Endothelial cell of umbilical vein (primary cell): ENCODE measurements around the gene RIPPLY1. TPM values are rescaled to one million over a fixed set of nuclear protein-coding genes. Genes with fewer than 3 reads are reported as not detected.

ENCODE experiments used
- BruUV-seq: library from RNA; stranded (reverse); fragments of 400-500 nt; replicated peaks from 2 replicates; lab custom pipeline; 2021; lab: Mats Ljungman, UMichigan
- CTCF ChIA-PET: fragments of 300-600, 350-600 bp; sonication (Branson Sonifier 250); formaldehyde crosslinking; loops from one replicate; lab custom pipeline; 2021; ENCODE audit warnings: antibody characterized with exemption, inconsistent platforms; lab: Charles Lee
- POLR2A ChIA-PET: fragments of 300-600, 350-600 bp; sonication (Branson Sonifier 250); formaldehyde crosslinking; loops from one replicate; lab custom pipeline; 2021; ENCODE audit warnings: antibody characterized with exemption, inconsistent platforms; lab: Charles Lee
- DNase-seq: peaks from one replicate; pipeline ENCODE4 v3.0.0-alpha.2; 2011; ENCODE audit warnings: low read depth, low spot score
- FAIRE-seq: peaks from 2 replicates; lab custom pipeline; 2011; peaks lifted over from hg19 to GRCh38; lab: Jason Lieb, UNC
- H2AFZ ChIP-seq: 2 replicates; pipeline ENCODE4 v1.6.0; 2012; ENCODE audit warnings: low read depth, low read length, control low read depth, inconsistent platforms
- H3K27ac ChIP-seq: 2 replicates; pipeline ENCODE4 v1.5.1; 2011; ENCODE audit warnings: low read depth, mild to moderate bottlenecking, control low read depth, low read length, moderate library complexity; ENCODE audit not compliant: insufficient read depth
- H3K27me3 ChIP-seq, 2 experiments: 2 replicates each; pipeline versions ENCODE4 v1.6.0 to v1.6.1; 2011; ENCODE audit warnings: low read length in 2 of 2, mixed read lengths in 1 of 2; ENCODE audit not compliant: control insufficient read depth in 2 of 2, insufficient read depth in 2 of 2
- H3K36me3 ChIP-seq, 2 experiments: 2 replicates in 1 of 2; 3 replicates in 1 of 2; pipeline ENCODE4 v1.5.1; 2011; ENCODE audit warnings: low read length in 2 of 2, mild to moderate bottlenecking in 1 of 2, moderate library complexity in 1 of 2; ENCODE audit not compliant: control insufficient read depth in 2 of 2, insufficient read depth in 2 of 2; ENCODE audit errors: extremely low read depth in 1 of 2
- H3K4me1 ChIP-seq: 3 replicates; pipeline ENCODE4 v1.5.1; 2011; ENCODE audit warnings: mild to moderate bottlenecking, low read length; ENCODE audit not compliant: control insufficient read depth, insufficient read depth; ENCODE audit errors: extremely low read depth
- H3K4me2 ChIP-seq: 2 replicates; pipeline ENCODE4 v1.6.1; 2011; ENCODE audit warnings: low read length, control low read depth, mixed read lengths; ENCODE audit not compliant: insufficient read depth
- H3K4me3 ChIP-seq, 3 experiments: fragments of 200-600 bp in 1 of 3; sonication (generic), shearing (Covaris generic) in 1 of 3; replicated peaks in 1 of 3; 2 replicates each; pipeline ENCODE4 v1.5.1; 2011 to 2016; ENCODE audit warnings: control low read depth in 3 of 3, low read length in 3 of 3, mild to moderate bottlenecking in 2 of 3, inconsistent platforms in 1 of 3, low read depth in 1 of 3, moderate library complexity in 1 of 3; ENCODE audit not compliant: insufficient read depth in 1 of 3
- H3K79me2 ChIP-seq: 2 replicates; pipeline ENCODE4 v1.6.0; 2012; ENCODE audit warnings: low read length, inconsistent platforms; ENCODE audit not compliant: control insufficient read depth, insufficient read depth
- H3K9ac ChIP-seq: replicated peaks from 2 replicates; pipeline ENCODE3; 2011; ENCODE audit warnings: low read length, control low read depth; ENCODE audit not compliant: insufficient read depth; ENCODE audit errors: extremely low read depth
- H3K9me1 ChIP-seq: replicated peaks from 3 replicates; pipeline ENCODE4 v1.6.0; 2011; ENCODE audit warnings: mild to moderate bottlenecking, low read length; ENCODE audit not compliant: control insufficient read depth, insufficient read depth; ENCODE audit errors: extremely low read depth
- H3K9me3 ChIP-seq: replicated peaks from 2 replicates; pipeline ENCODE4 v1.5.1; 2012; ENCODE audit warnings: low read length, inconsistent platforms; ENCODE audit not compliant: control insufficient read depth, insufficient read depth
- H4K20me1 ChIP-seq: replicated peaks from 2 replicates; pipeline ENCODE3; 2011; ENCODE audit warnings: mild to moderate bottlenecking, low read length; ENCODE audit not compliant: control insufficient read depth, insufficient read depth; ENCODE audit errors: extremely low read depth
- CTCF ChIP-seq, 2 donors: IDR thresholded peaks; 1 replicate in 1 of 2; 2 replicates in 1 of 2; pipeline ENCODE4 v1.5.1; 2011; ENCODE audit warnings: low read length in 2 of 2, mild to moderate bottlenecking in 2 of 2, moderate library complexity in 2 of 2, control low read depth in 1 of 2, inconsistent platforms in 1 of 2, low read depth in 1 of 2; ENCODE audit not compliant: insufficient read depth in 1 of 2; ENCODE audit errors: extremely low read depth in 1 of 2
- EZH2 ChIP-seq: IDR thresholded peaks from 2 replicates; pipeline ENCODE4 v1.6.1; 2012; ENCODE audit warnings: borderline replicate concordance, low read depth, mild to moderate bottlenecking, moderate library complexity, low read length, inconsistent platforms; ENCODE audit not compliant: severe bottlenecking
- FOS ChIP-seq: IDR thresholded peaks from 2 replicates; pipeline ENCODE4 v1.6.1; 2011; ENCODE audit warnings: mild to moderate bottlenecking, low read length, moderate library complexity, borderline replicate concordance; ENCODE audit not compliant: insufficient read depth
- GATA2 ChIP-seq: IDR thresholded peaks from 2 replicates; pipeline ENCODE4 v1.7.0; 2011; ENCODE audit warnings: low read depth, mild to moderate bottlenecking, moderate library complexity, mixed read lengths, low read length; ENCODE audit not compliant: insufficient read length, insufficient read depth
- JUN ChIP-seq: IDR thresholded peaks from 2 replicates; pipeline ENCODE4 v1.6.1; 2011; ENCODE audit warnings: borderline replicate concordance, low read depth; ENCODE audit not compliant: insufficient read length, insufficient read depth
- MAX ChIP-seq: IDR thresholded peaks from 2 replicates; pipeline ENCODE4 v1.6.1; 2011; ENCODE audit not compliant: insufficient read depth, insufficient read length
- MYC ChIP-seq: IDR thresholded peaks from one replicate; pipeline ENCODE4 v1.6.1; 2011; ENCODE audit warnings: mild to moderate bottlenecking, low read depth, low read length
- POLR2A ChIP-seq: IDR thresholded peaks from 2 replicates; pipeline ENCODE4 v1.6.1; 2012; ENCODE audit warnings: low read depth, mild to moderate bottlenecking, control low read depth, low read length
- POLR2AphosphoS5 ChIP-seq: IDR thresholded peaks from 2 replicates; pipeline ENCODE4 v1.6.1; 2012; ENCODE audit warnings: low read depth, mild to moderate bottlenecking, control low read depth, low read length, moderate library complexity; ENCODE audit not compliant: insufficient read depth
- dilution Hi-C: fragments of 300-500 bp; cut with MboI; formaldehyde crosslinking; loops from one replicate; pipeline ENCODE4 v1.15.0; 2019; ENCODE audit warnings: low sequenced_read_pairs; ENCODE audit not compliant: extremely low pct_ligation_motif_present
- intact Hi-C: fragments of 100-400 bp; cut with micrococcal nuclease; formaldehyde crosslinking; loops from one replicate; pipeline ENCODE4 v1.10.0; 2022
- polyA plus RNA-seq, 4 experiments: library from polyadenylated mRNA; depleted of rRNA in 3 of 4; stranded (reverse) in 3 of 4; unstranded in 1 of 4; fragments of >200 nt; gene quantifications; 2 replicates each; pipeline versions ENCODE4 v1.2.1 to v1.2.3, GENCODE V29; 2011 to 2012; ENCODE audit warnings: missing spikeins in 1 of 4
- total RNA-seq: library from RNA; stranded (reverse); gene quantifications from 2 replicates; pipeline ENCODE4 v1.2.3, GENCODE V29; 2021

RIPPLY1 gene
- total and polyA plus RNA-seq, 2 donors (not counting 3 experiments of a cell fraction or from before 2014, with no cell fraction given): not detected

- intact Hi-C loops: loop anchor here (5.0 to 10.0 kb wide), 4 partner anchors 40 to 880 kb away; partner anchors contain the start of genes NCBP2L and TSC22D3
- TF ChIP-seq MYC: no peak
- no peak for TF ChIP-seq POLR2AphosphoS5
- TF ChIP-seq GATA2: no peak
- no peak for TF ChIP-seq MAX
- no peak for TF ChIP-seq JUN
- no peak for TF ChIP-seq POLR2A
- TF ChIP-seq EZH2: no peak
- TF ChIP-seq CTCF (IDR thresholded peaks at IDR 0.05; ENCODE audit: extremely low read depth in 1 of 2, insufficient read depth in 1 of 2, low read depth in 1 of 2, low read length in 2 of 2): no peak
- no peak for TF ChIP-seq FOS
- H3K79me2 ChIP-seq: no peaks in the 10 kb centered on the region
- H3K4me3 ChIP-seq: no peak overlapping the region
- peaks cover 16% of the 10 kb centered on the region for H3K4me1 ChIP-seq
- no TSS peak for BruUV-seq
- H3K9ac ChIP-seq: no peak overlapping the region
- no peaks in the 10 kb centered on the region for H3K9me3 ChIP-seq
- H4K20me1 ChIP-seq: no peaks in the 10 kb centered on the region
- no peak overlapping the region for H3K4me2 ChIP-seq
- dilution Hi-C loops: no loop called here
- ChIA-PET CTCF (interaction anchor here (0.7 to 7.7 kb wide), 9 partner anchors 8 to 65 kb away, joined by 3 to 85 read pairs (median 8); no protein-coding TSS in a partner anchor), POLR2A (no interaction called here)
- no peak overlapping the region for H3K27ac ChIP-seq
- FAIRE-seq: peak; percentile 31
- DNase-seq: no peak
- H3K36me3 ChIP-seq: no peaks in the 10 kb centered on the region
- no peaks in the 10 kb centered on the region for H3K27me3 ChIP-seq
- peak overlapping the region; percentile 24 for H2AFZ ChIP-seq
- H3K9me1 ChIP-seq: no peaks in the 10 kb centered on the region
Measured at GRCh38 chrX:106897259-106897658, 5.9 kb downstream of the RIPPLY1 start.
